ENCODE data around the gene ANTXR2. TPM values are rescaled to one million over a fixed set of nuclear protein-coding genes. Genes with fewer than 3 reads are reported as not detected.

Gene ANTXR2
- total and polyA plus RNA-seq, 2 donors: 5.7 to 13.4 TPM

GRCh38 chr4:79874197-79874596 lies 198.8 kb downstream of the ANTXR2 start:
- WGBS: 98% methylated on average over 2 of the region's 2 CpGs
- H3K36me3 ChIP-seq (ENCODE audit: control insufficient read depth in 2 of 2, insufficient read depth in 2 of 2, low read length in 1 of 2): no peaks in the 10 kb centered on the region
- DNase-seq (ENCODE audit: low read depth in 6 of 9, low spot score in 9 of 9): no peak
- H3K4me1 ChIP-seq (ENCODE audit: control insufficient read depth in 2 of 2, insufficient read depth in 2 of 2, low read length in 2 of 2): no peaks in the 10 kb centered on the region
- H3K4me3 ChIP-seq (ENCODE audit: low read length in 2 of 2): no peak overlapping the region
- no peaks in the 10 kb centered on the region for H3K27me3 ChIP-seq (ENCODE audit: control insufficient read depth in 2 of 2, insufficient read depth in 1 of 2, low read length in 1 of 2)
- H3K27ac ChIP-seq (ENCODE audit: low read depth in 1 of 2, low read length in 1 of 2): no peak overlapping the region
- no peaks in the 10 kb centered on the region for H3K9me3 ChIP-seq (ENCODE audit: control insufficient read depth in 2 of 2, insufficient read depth in 1 of 2, low read length in 1 of 2)

- Histone ChIP-seq H3K27ac (ENCODE audit: low read depth in 1 of 2, low read length in 1 of 2) (no peak overlapping the region), H3K27me3 (ENCODE audit: control insufficient read depth in 2 of 2, insufficient read depth in 1 of 2, low read length in 1 of 2) (no peaks in the 10 kb centered on the region), H3K36me3 (ENCODE audit: control insufficient read depth in 2 of 2, insufficient read depth in 2 of 2, low read length in 1 of 2) (no peaks in the 10 kb centered on the region), H3K4me1 (ENCODE audit: control insufficient read depth in 2 of 2, insufficient read depth in 2 of 2, low read length in 2 of 2) (no peaks in the 10 kb centered on the region), H3K9me3 (ENCODE audit: control insufficient read depth in 2 of 2, insufficient read depth in 1 of 2, low read length in 1 of 2) (no peaks in the 10 kb centered on the region), H3K4me3 (ENCODE audit: low read length in 2 of 2) (no peak overlapping the region)
- 90% methylated on average over 1 of the region's 1 CpG for WGBS
- no peak for DNase-seq (ENCODE audit: low read depth in 6 of 9, low spot score in 9 of 9)
Measured at GRCh38 chr4:79872738-79873137, 200.3 kb downstream of the ANTXR2 start.

GRCh38 chr4:79871961-79872360 lies 201.1 kb downstream of the ANTXR2 start:
- Histone ChIP-seq H3K27ac (ENCODE audit: low read depth in 1 of 2, low read length in 1 of 2) (no peak overlapping the region), H3K36me3 (ENCODE audit: control insufficient read depth in 2 of 2, insufficient read depth in 2 of 2, low read length in 1 of 2) (no peaks in the 10 kb centered on the region), H3K4me3 (ENCODE audit: low read length in 2 of 2) (no peak overlapping the region), H3K27me3 (ENCODE audit: control insufficient read depth in 2 of 2, insufficient read depth in 1 of 2, low read length in 1 of 2) (no peaks in the 10 kb centered on the region), H3K9me3 (ENCODE audit: control insufficient read depth in 2 of 2, insufficient read depth in 1 of 2, low read length in 1 of 2) (no peaks in the 10 kb centered on the region), H3K4me1 (ENCODE audit: control insufficient read depth in 2 of 2, insufficient read depth in 2 of 2, low read length in 2 of 2) (no peaks in the 10 kb centered on the region)
- 63% methylated on average over 3 of the region's 3 CpGs for WGBS
- DNase-seq (ENCODE audit: low read depth in 6 of 9, low spot score in 9 of 9): no peak

GRCh38 chr4:79869597-79870237 lies 203.3 kb downstream of the ANTXR2 start:
- Histone ChIP-seq H3K27me3 (ENCODE audit: control insufficient read depth in 2 of 2, insufficient read depth in 1 of 2, low read length in 1 of 2) (no peaks in the 10 kb centered on the region), H3K36me3 (ENCODE audit: control insufficient read depth in 2 of 2, insufficient read depth in 2 of 2, low read length in 1 of 2) (no peaks in the 10 kb centered on the region), H3K4me3 (ENCODE audit: low read length in 2 of 2) (no peak overlapping the region), H3K27ac (ENCODE audit: low read depth in 1 of 2, low read length in 1 of 2) (no peak overlapping the region), H3K9me3 (ENCODE audit: control insufficient read depth in 2 of 2, insufficient read depth in 1 of 2, low read length in 1 of 2) (no peaks in the 10 kb centered on the region), H3K4me1 (ENCODE audit: control insufficient read depth in 2 of 2, insufficient read depth in 2 of 2, low read length in 2 of 2) (no peaks in the 10 kb centered on the region)
- no peak for DNase-seq (ENCODE audit: low read depth in 6 of 9, low spot score in 9 of 9)
- 92% methylated on average over 4 of the region's 4 CpGs for WGBS

GRCh38 chr4:79865201-79865597 lies 207.8 kb downstream of the ANTXR2 start:
- H3K4me1 ChIP-seq (ENCODE audit: control insufficient read depth in 2 of 2, insufficient read depth in 2 of 2, low read length in 2 of 2): no peaks in the 10 kb centered on the region
- DNase-seq (ENCODE audit: low read depth in 6 of 9, low spot score in 9 of 9): no peak
- H3K27me3 ChIP-seq (ENCODE audit: control insufficient read depth in 2 of 2, insufficient read depth in 1 of 2, low read length in 1 of 2): no peaks in the 10 kb centered on the region
- H3K9me3 ChIP-seq (ENCODE audit: control insufficient read depth in 2 of 2, insufficient read depth in 1 of 2, low read length in 1 of 2): no peaks in the 10 kb centered on the region
- WGBS: 83% methylated on average over 2 of the region's 2 CpGs
- H3K4me3 ChIP-seq (ENCODE audit: low read length in 2 of 2): no peak overlapping the region
- no peaks in the 10 kb centered on the region for H3K36me3 ChIP-seq (ENCODE audit: control insufficient read depth in 2 of 2, insufficient read depth in 2 of 2, low read length in 1 of 2)
- no peak overlapping the region for H3K27ac ChIP-seq (ENCODE audit: low read depth in 1 of 2, low read length in 1 of 2)

GRCh38 chr4:79864500-79865200 lies 208.4 kb downstream of the ANTXR2 start:
- H3K27me3 ChIP-seq (ENCODE audit: control insufficient read depth in 2 of 2, insufficient read depth in 1 of 2, low read length in 1 of 2): no peaks in the 10 kb centered on the region
- no peak for DNase-seq (ENCODE audit: low read depth in 6 of 9, low spot score in 9 of 9)
- no peaks in the 10 kb centered on the region for H3K36me3 ChIP-seq (ENCODE audit: control insufficient read depth in 2 of 2, insufficient read depth in 2 of 2, low read length in 1 of 2)
- no peaks in the 10 kb centered on the region for H3K4me1 ChIP-seq (ENCODE audit: control insufficient read depth in 2 of 2, insufficient read depth in 2 of 2, low read length in 2 of 2)
- H3K4me3 ChIP-seq (ENCODE audit: low read length in 2 of 2): no peak overlapping the region
- H3K9me3 ChIP-seq (ENCODE audit: control insufficient read depth in 2 of 2, insufficient read depth in 1 of 2, low read length in 1 of 2): no peaks in the 10 kb centered on the region
- H3K27ac ChIP-seq (ENCODE audit: low read depth in 1 of 2, low read length in 1 of 2): no peak overlapping the region
- 94% methylated on average over 3 of the region's 3 CpGs for WGBS

- Histone ChIP-seq H3K27ac (ENCODE audit: low read depth in 1 of 2, low read length in 1 of 2) (no peak overlapping the region), H3K4me1 (ENCODE audit: control insufficient read depth in 2 of 2, insufficient read depth in 2 of 2, low read length in 2 of 2) (no peaks in the 10 kb centered on the region), H3K36me3 (ENCODE audit: control insufficient read depth in 2 of 2, insufficient read depth in 2 of 2, low read length in 1 of 2) (no peaks in the 10 kb centered on the region), H3K27me3 (ENCODE audit: control insufficient read depth in 2 of 2, insufficient read depth in 1 of 2, low read length in 1 of 2) (no peaks in the 10 kb centered on the region), H3K4me3 (ENCODE audit: low read length in 2 of 2) (no peak overlapping the region), H3K9me3 (ENCODE audit: control insufficient read depth in 2 of 2, insufficient read depth in 1 of 2, low read length in 1 of 2) (no peaks in the 10 kb centered on the region)
- WGBS: 96% methylated on average over 3 of the region's 3 CpGs
- DNase-seq (ENCODE audit: low read depth in 6 of 9, low spot score in 9 of 9): no peak
Measured at GRCh38 chr4:79863333-79863732, 209.7 kb downstream of the ANTXR2 start.

GRCh38 chr4:79862821-79863220 lies 210.2 kb downstream of the ANTXR2 start:
- Histone ChIP-seq H3K9me3 (ENCODE audit: control insufficient read depth in 2 of 2, insufficient read depth in 1 of 2, low read length in 1 of 2) (no peaks in the 10 kb centered on the region), H3K4me1 (ENCODE audit: control insufficient read depth in 2 of 2, insufficient read depth in 2 of 2, low read length in 2 of 2) (no peaks in the 10 kb centered on the region)
- WGBS: 96% methylated on average over 3 of the region's 3 CpGs

GRCh38 chr4:79857811-79858210 lies 215.2 kb downstream of the ANTXR2 start:
- H3K36me3 ChIP-seq (ENCODE audit: control insufficient read depth in 2 of 2, insufficient read depth in 2 of 2, low read length in 1 of 2): no peaks in the 10 kb centered on the region
- no peaks in the 10 kb centered on the region for H3K9me3 ChIP-seq (ENCODE audit: control insufficient read depth in 2 of 2, insufficient read depth in 1 of 2, low read length in 1 of 2)
- no peak overlapping the region for H3K27ac ChIP-seq (ENCODE audit: low read depth in 1 of 2, low read length in 1 of 2)
- H3K27me3 ChIP-seq (ENCODE audit: control insufficient read depth in 2 of 2, insufficient read depth in 1 of 2, low read length in 1 of 2): no peaks in the 10 kb centered on the region
- no peak overlapping the region for H3K4me3 ChIP-seq (ENCODE audit: low read length in 2 of 2)
- DNase-seq (ENCODE audit: low read depth in 6 of 9, low spot score in 9 of 9): no peak
- WGBS: 95% methylated on average over 1 of the region's 1 CpG
- no peaks in the 10 kb centered on the region for H3K4me1 ChIP-seq (ENCODE audit: control insufficient read depth in 2 of 2, insufficient read depth in 2 of 2, low read length in 2 of 2)

More at GRCh38 chr4:79862821-79863220, 210.2 kb downstream of the ANTXR2 start:
- Histone ChIP-seq H3K36me3 (ENCODE audit: control insufficient read depth in 2 of 2, insufficient read depth in 2 of 2, low read length in 1 of 2) (no peaks in the 10 kb centered on the region), H3K27ac (ENCODE audit: low read depth in 1 of 2, low read length in 1 of 2) (no peak overlapping the region), H3K4me3 (ENCODE audit: low read length in 2 of 2) (no peak overlapping the region), H3K27me3 (ENCODE audit: control insufficient read depth in 2 of 2, insufficient read depth in 1 of 2, low read length in 1 of 2) (no peaks in the 10 kb centered on the region)
- DNase-seq (ENCODE audit: low read depth in 6 of 9, low spot score in 9 of 9): no peak

Measured in thymus (tissue), 11 donors.